Measurements from ENCODE around the gene TCERG1L. TPM values are rescaled to one million over a fixed set of nuclear protein-coding genes. Genes with fewer than 3 reads are reported as not detected.
"Not testable (repeated sequence)": the region's sequence is repeated elsewhere in the genome, so short reads cannot be mapped to it uniquely, and the experiment has no call there.

TCERG1L gene
- total RNA-seq, 4 donors from 2014 or later: 0.24 TPM; not detected in 3

DNA sequence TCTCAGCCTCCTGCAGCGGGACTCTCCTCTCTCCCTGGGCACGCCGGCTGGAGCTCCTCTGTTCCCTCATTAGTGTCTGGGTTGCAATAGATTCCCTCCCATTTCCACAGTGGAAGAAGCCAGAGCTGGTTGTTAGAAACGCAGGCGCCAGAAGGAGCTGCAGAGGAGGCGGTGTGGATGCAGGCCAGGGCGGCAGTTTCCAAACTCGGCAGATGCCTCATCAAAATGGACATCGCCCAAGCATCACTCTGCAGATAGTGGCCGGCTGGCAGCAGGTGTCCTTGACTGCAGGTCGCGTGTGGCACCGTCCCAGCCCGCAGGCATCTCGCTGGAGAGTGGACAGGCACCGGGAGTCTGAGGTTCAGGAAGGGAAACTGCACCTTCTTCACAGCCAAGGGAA is 201.8 kb downstream of the TCERG1L start:
- no peak for ATAC-seq (ENCODE audit: low FRiP score)
- no peak for TF ChIP-seq CTCF (IDR thresholded peaks at IDR 0.05)
- DNase-seq (ENCODE audit: low spot score): no peak

DNA sequence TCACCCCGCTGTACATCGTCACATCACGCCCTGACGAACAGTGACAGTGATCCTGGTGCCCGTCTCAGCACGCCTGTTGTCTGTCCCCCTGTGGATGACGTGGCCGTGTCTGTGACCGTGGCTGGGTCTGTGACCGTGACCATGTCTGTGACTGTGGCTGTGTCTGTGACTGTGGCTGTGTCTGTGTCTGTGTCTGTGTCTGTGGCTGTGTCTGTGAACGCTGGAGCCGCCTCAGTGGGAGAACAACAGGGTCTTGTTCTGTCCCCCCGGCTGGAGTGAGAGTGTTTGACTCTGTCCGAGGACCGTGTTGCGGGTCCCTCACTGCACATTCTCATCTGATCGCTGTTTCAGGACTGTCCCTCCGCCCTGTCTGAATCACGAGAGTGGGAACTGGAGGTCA is 202.2 kb downstream of the TCERG1L start:
- no peak for TF ChIP-seq CTCF (IDR thresholded peaks at IDR 0.05)
- DNase-seq (ENCODE audit: low spot score) (no peak), ATAC-seq (ENCODE audit: low FRiP score) (no peak)

GRCh38 chr10:131107970-131108369 is 203.6 kb downstream of the TCERG1L start:
- no peak for TF ChIP-seq CTCF (IDR thresholded peaks at IDR 0.05)
- DNase-seq (ENCODE audit: low spot score) (no peak), ATAC-seq (ENCODE audit: low FRiP score) (no peak)

DNA sequence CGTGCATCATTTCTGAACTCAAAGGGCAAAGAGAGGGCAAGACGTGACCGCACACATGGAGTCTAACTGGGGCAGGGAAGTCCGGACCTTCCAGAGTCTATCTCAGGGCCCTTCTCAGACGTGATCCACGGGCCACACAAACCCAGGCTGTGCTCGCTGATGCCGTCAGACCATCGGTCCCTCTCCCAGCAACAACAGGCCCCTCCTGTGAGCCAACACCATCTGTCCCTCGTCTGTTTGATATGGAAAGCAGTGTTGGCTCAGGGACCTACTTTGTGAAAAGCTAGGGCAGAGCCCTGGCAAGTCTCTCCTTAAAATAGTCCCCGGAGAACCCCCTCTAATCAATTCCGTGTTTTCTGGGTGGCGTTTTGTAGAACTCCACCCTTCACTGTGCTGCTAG is 208.8 kb downstream of the TCERG1L start:
- no peak for TF ChIP-seq CTCF (IDR thresholded peaks at IDR 0.05)
- DNase-seq (ENCODE audit: low spot score): no peak
- no peak for ATAC-seq (ENCODE audit: low FRiP score)

DNA sequence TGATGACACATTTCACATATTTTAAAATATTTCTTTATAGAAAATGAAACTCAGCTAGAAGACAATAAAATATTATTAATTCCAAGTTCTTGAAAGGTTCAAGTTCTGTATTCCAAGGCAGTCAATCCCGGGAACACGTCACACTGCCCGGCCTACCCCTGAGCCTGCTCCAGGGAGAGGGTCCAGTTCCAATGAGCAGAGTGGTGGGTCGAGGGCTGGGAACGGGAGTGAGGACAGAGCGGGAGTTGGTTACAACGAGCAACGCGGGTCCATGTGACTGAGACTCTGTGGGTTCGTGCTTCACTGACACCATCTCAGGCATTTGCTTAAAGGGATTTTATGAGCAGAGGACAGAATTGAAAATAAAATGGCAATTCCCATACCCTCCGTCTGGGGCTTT is 209.4 kb downstream of the TCERG1L start:
- DNase-seq (ENCODE audit: low spot score) (no peak), ATAC-seq (ENCODE audit: low FRiP score) (no peak)
- no peak for TF ChIP-seq CTCF (IDR thresholded peaks at IDR 0.05)

DNA sequence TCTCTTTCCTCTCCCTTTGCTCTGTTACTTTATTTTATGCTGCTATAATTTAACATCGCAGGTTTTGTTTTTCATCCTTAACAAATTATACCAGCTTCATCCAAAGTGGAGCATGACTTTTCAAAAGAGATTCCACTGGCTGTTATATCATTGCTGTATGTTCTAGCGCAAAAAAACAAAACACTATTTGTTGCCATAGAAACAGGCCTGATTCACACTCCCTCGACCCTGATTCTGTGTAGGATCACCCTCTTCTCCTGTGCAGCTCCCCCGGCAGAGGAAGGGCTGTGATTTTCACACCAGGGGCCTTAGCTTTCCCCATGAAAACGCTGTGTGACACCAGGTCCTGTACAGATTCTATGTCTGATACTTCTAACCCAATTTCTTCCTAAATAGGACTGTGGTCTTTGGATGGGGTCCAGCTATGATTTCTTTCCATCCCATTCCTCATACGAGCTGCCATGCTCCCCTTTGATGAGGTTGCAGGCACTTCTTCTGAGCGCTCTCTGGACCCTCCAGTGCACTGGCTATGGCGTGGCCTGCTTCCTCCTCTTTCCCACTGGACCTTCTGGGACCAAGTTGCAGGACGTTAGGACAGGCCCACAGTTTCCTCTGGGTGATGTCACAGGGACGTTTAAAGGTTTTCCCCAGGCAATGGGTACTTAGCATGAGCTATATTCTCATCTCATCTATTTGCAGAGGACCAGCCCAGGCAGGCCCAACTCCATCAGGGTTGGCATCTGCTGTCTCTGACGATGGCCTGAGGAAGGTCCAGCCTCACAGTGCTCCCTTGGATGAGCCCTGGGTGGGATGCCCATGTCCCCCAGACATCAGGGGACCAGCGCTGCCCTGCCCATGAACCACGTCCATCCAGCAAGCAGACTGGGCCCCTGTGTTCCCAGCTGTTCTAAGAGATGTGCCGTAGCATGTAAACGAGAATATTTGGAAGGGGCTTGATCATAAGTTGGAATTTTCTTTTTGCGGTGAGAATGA is 210.8 kb downstream of the TCERG1L start:
- not testable (repeated sequence) for DNase-seq (ENCODE audit: low spot score); ATAC-seq (ENCODE audit: low FRiP score)

DNA sequence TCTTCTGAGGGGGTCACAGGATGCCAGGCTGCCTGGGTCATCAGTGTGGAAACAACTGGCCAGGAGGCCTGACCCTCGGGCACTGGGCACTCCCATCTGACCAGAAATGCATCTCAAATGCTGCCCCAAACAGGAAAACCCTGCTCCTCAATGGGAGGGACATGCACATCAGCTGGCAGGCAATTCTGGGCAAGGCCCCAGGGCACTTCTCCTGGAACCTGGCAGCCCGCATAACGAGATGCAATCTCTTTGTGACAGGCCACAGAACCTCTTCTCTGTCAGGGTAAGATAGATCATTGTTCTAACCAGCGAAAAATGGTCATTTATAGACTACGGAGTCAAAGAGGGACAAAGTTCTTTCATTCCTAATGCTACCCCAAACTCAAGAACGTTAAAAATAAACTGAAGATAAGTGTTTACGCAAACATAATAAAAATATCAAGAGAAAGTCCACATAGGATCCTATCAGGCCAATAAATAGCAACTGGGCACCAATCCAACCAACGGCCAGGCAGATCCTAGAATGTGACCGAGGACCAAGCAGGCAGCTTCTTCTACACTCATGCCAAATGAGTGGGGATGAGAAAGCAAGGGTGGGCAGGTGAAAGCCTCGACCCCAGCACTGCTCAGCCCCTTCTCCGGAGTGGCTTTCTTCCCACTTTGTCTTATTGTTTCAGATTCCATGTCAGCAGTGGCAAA is 212.3 kb downstream of the TCERG1L start:
- DNase-seq (ENCODE audit: low spot score): no peak
- ATAC-seq (ENCODE audit: low FRiP score): no peak
- TF ChIP-seq CTCF (IDR thresholded peaks at IDR 0.05): no peak
